ENCODE measurements around the gene H2AZ2. TPM values are rescaled to one million over a fixed set of nuclear protein-coding genes. Genes with fewer than 3 reads are reported as not detected.
"Not testable (repeated sequence)": the region's sequence is repeated elsewhere in the genome, so short reads cannot be mapped to it uniquely, and the experiment has no call there.

Gene H2AZ2
- total RNA-seq, 1 donor from 2014 or later, result 105 TPM

DNA sequence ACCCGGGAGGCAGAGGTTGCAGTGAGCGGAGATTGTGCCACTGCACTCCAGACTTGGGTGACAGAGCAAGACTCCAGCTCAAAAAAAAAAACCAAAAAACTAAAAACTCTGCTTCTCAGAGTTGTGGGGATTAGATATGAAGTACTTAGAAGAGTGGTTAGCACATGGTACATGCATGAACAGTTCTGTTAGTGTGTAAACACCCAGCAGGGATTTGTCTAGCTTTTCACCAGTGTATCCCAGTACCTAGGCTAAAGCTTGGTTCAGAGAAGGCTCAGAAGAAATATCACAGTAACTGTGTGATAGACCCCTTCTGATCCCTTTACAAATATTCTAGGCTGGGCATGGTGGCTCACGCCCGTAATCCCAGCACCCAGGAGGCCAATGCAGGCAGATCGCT is 41.9 kb downstream of the H2AZ2 start:
- Histone ChIP-seq H3K9ac (ENCODE audit: low read length) (no peak overlapping the region), H3K36me3 (ENCODE audit: insufficient read depth, low read length) (peaks cover 23% of the 10 kb centered on the region), H3K27ac (ENCODE audit: low read depth, low read length) (no peak overlapping the region), H3K4me1 (ENCODE audit: insufficient read depth, low read length) (peaks cover 12% of the 10 kb centered on the region), H3K4me3 (ENCODE audit: insufficient read depth, low read depth, low read length) (no peak overlapping the region), H3K9me3 (ENCODE audit: insufficient read depth, low read depth, low read length) (no peaks in the 10 kb centered on the region), H3K4me2 (ENCODE audit: low read length) (no peak overlapping the region), H3K27me3 (ENCODE audit: insufficient read depth, low read length) (no peaks in the 10 kb centered on the region), H4K20me1 (ENCODE audit: insufficient read depth, low read length) (peaks cover 31% of the 10 kb centered on the region), H3K79me2 (ENCODE audit: insufficient read depth, low read length) (peaks cover 7% of the 10 kb centered on the region), H2AFZ (ENCODE audit: low read depth, low read length) (no peak overlapping the region)
- DNase-seq (ENCODE audit: low read depth), result no peak
- H3K9me3 Mint-ChIP-seq (ENCODE audit: unreplicated experiment), result no peaks in the 10 kb centered on the region
- no peaks in the 10 kb centered on the region for H3K27me3 Mint-ChIP-seq (ENCODE audit: low read depth, unreplicated experiment)
- peaks cover 11% of the 10 kb centered on the region for H3K36me3 Mint-ChIP-seq (ENCODE audit: low read depth, unreplicated experiment)
- peaks cover 11% of the 10 kb centered on the region for H3K4me1 Mint-ChIP-seq (ENCODE audit: low read depth, unreplicated experiment)
- FAIRE-seq, result no peak
- H3K27ac Mint-ChIP-seq (ENCODE audit: unreplicated experiment), result no peak overlapping the region
- no peak overlapping the region for H3K4me3 Mint-ChIP-seq (ENCODE audit: unreplicated experiment)
- TF ChIP-seq EZH2 (IDR thresholded peaks at IDR 0.05; ENCODE audit: insufficient read depth, low read length), result no peak
- TF ChIP-seq, protein P1, sequence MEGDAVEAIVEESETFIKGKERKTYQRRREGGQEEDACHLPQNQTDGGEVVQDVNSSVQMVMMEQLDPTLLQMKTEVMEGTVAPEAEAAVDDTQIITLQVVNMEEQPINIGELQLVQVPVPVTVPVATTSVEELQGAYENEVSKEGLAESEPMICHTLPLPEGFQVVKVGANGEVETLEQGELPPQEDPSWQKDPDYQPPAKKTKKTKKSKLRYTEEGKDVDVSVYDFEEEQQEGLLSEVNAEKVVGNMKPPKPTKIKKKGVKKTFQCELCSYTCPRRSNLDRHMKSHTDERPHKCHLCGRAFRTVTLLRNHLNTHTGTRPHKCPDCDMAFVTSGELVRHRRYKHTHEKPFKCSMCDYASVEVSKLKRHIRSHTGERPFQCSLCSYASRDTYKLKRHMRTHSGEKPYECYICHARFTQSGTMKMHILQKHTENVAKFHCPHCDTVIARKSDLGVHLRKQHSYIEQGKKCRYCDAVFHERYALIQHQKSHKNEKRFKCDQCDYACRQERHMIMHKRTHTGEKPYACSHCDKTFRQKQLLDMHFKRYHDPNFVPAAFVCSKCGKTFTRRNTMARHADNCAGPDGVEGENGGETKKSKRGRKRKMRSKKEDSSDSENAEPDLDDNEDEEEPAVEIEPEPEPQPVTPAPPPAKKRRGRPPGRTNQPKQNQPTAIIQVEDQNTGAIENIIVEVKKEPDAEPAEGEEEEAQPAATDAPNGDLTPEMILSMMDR (IDR thresholded peaks at IDR 0.05; ENCODE audit: insufficient read depth, low read depth, low read length), result no peak

DNA sequence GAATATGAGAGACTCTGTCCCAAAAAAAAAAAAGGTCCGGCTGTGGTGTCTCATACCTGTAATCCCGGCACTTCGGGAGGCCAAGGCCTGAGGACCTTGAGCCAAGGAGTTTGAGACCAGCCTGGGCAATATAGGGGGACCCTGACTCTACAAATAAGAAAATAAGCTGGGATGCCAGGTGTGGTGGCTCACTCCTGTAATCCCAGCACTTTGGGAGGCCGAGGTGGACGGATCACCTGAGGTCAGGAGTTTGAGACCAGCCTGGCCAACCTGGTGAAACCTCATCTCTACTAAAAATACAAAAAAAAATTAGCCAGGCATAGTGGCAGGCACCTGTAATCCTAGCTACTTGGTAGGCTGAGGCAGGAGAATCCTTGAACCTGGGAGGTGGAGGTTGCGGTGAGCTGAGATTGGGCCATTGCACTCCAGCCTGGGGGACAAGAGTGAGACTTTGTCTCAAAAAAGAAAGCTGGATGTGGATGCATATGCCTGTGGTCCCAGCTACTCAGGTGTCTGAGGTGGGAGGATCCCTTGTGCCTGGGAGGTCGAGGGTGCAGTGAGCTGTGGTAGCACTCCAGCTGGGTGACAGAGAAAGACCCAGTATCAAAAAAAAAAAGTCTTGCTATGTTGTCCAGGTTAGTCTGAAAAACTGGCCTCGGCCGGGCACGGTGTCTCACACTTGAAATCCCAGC is 43.9 kb downstream of the H2AZ2 start:
- not testable (repeated sequence) for H3K4me3 ChIP-seq (ENCODE audit: insufficient read depth, low read depth, low read length); DNase-seq (ENCODE audit: low read depth); H3K27ac ChIP-seq (ENCODE audit: low read depth, low read length); H3K27ac Mint-ChIP-seq (ENCODE audit: unreplicated experiment); H3K9ac ChIP-seq (ENCODE audit: low read length); H3K27me3 ChIP-seq (ENCODE audit: insufficient read depth, low read length); H3K4me3 Mint-ChIP-seq (ENCODE audit: unreplicated experiment); H2AFZ ChIP-seq (ENCODE audit: low read depth, low read length); H3K27me3 Mint-ChIP-seq (ENCODE audit: low read depth, unreplicated experiment); H3K4me2 ChIP-seq (ENCODE audit: low read length); H3K9me3 Mint-ChIP-seq (ENCODE audit: unreplicated experiment); H3K9me3 ChIP-seq (ENCODE audit: insufficient read depth, low read depth, low read length); FAIRE-seq
- Histone ChIP-seq H3K36me3 (ENCODE audit: insufficient read depth, low read length) (peaks cover 39% of the 10 kb centered on the region), H3K4me1 (ENCODE audit: insufficient read depth, low read length) (peaks cover 19% of the 10 kb centered on the region), H3K79me2 (ENCODE audit: insufficient read depth, low read length) (peaks cover 23% of the 10 kb centered on the region), H4K20me1 (ENCODE audit: insufficient read depth, low read length) (peaks cover 50% of the 10 kb centered on the region)
- Mint-ChIP-seq H3K4me1 (ENCODE audit: low read depth, unreplicated experiment) (peaks cover 19% of the 10 kb centered on the region), H3K36me3 (ENCODE audit: low read depth, unreplicated experiment) (peaks cover 14% of the 10 kb centered on the region)

DNA sequence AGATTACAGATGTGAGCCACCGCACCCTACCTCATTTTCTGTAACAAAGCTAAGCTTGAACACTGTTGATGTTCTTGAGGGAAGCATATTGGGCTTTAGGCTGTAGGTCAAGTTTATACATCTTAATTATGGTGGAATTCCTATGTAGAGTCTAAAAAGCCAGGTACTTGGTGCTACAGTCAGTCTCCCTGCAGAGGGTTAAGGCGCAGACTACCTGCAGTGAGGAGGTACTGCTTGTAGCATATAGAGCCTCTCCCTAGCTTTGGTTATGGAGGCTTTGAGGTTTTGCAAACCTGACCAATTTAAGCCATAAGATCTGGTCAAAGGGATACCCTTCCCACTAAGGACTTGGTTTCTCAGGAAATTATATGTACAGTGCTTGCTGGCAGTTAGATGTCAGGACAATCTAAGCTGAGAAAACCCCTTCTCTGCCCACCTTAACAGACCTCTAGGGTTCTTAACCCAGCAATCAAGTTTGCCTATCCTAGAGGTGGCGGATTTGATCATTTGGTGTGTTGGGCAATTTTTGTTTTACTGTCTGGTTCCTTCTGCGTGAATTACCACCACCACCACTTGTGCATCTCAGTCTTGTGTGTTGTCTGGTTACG is 45.4 kb downstream of the H2AZ2 start:
- DNase-seq (ENCODE audit: low read depth), result no peak
- Histone ChIP-seq H3K36me3 (ENCODE audit: insufficient read depth, low read length) (peaks cover 46% of the 10 kb centered on the region), H3K4me1 (ENCODE audit: insufficient read depth, low read length) (peaks cover 24% of the 10 kb centered on the region), H4K20me1 (ENCODE audit: insufficient read depth, low read length) (peaks cover 64% of the 10 kb centered on the region), H3K4me3 (ENCODE audit: insufficient read depth, low read depth, low read length) (no peak overlapping the region), H2AFZ (ENCODE audit: low read depth, low read length) (no peak overlapping the region), H3K27ac (ENCODE audit: low read depth, low read length) (peak overlapping the region; percentile 62), H3K27me3 (ENCODE audit: insufficient read depth, low read length) (no peaks in the 10 kb centered on the region), H3K79me2 (ENCODE audit: insufficient read depth, low read length) (peaks cover 37% of the 10 kb centered on the region), H3K9me3 (ENCODE audit: insufficient read depth, low read depth, low read length) (no peaks in the 10 kb centered on the region), H3K9ac (ENCODE audit: low read length) (no peak overlapping the region), H3K4me2 (ENCODE audit: low read length) (no peak overlapping the region)
- no peak for FAIRE-seq
- Mint-ChIP-seq H3K9me3 (ENCODE audit: unreplicated experiment) (no peaks in the 10 kb centered on the region), H3K4me3 (ENCODE audit: unreplicated experiment) (no peak overlapping the region), H3K4me1 (ENCODE audit: low read depth, unreplicated experiment) (peaks cover 19% of the 10 kb centered on the region), H3K27me3 (ENCODE audit: low read depth, unreplicated experiment) (no peaks in the 10 kb centered on the region), H3K27ac (ENCODE audit: unreplicated experiment) (no peak overlapping the region), H3K36me3 (ENCODE audit: low read depth, unreplicated experiment) (peaks cover 17% of the 10 kb centered on the region)
- TF ChIP-seq EZH2 (IDR thresholded peaks at IDR 0.05; ENCODE audit: insufficient read depth, low read length), result no peak
- TF ChIP-seq, protein P1 (IDR thresholded peaks at IDR 0.05; ENCODE audit: insufficient read depth, low read depth, low read length), result no peak
